Lung (tissue), 12 donors: ENCODE results near the gene ELL. TPM values are rescaled to one million over a fixed set of nuclear protein-coding genes. Genes with fewer than 3 reads are reported as not detected.
A peak's percentile ranks its signal among the peaks of the same experiment; 100 is the strongest.

Experiments used
- ATAC-seq: fragments of 200-7000 bp; cut with Tn5 transposase; one replicate; pipeline ENCODE4 v1.9.1; 2020; ENCODE audit warnings: moderate number of reproducible peaks; ENCODE audit not compliant: insufficient read depth, low FRiP score
- DNase-seq, 3 donors: peaks; one replicate each; pipeline ENCODE4 v3.0.0-alpha.2; 2013 to 2017
- H3K27ac ChIP-seq, 2 donors: one replicate each; pipeline ENCODE4 v1.5.1; 2013; ENCODE audit warnings: mild to moderate bottlenecking in 2 of 2, moderate library complexity in 2 of 2, control low read depth in 1 of 2, inconsistent platforms in 1 of 2, low read depth in 1 of 2, low read length in 1 of 2
- H3K27me3 ChIP-seq, 3 donors: one replicate each; pipeline ENCODE4 v1.5.1; 2013; ENCODE audit warnings: low read length in 2 of 3; ENCODE audit not compliant: control insufficient read depth in 3 of 3, insufficient read depth in 3 of 3
- H3K36me3 ChIP-seq, 4 donors: one replicate each; pipeline ENCODE4 v1.5.1; 2013; ENCODE audit warnings: low read length in 4 of 4, mild to moderate bottlenecking in 1 of 4, moderate library complexity in 1 of 4; ENCODE audit not compliant: control insufficient read depth in 4 of 4, insufficient read depth in 4 of 4
- H3K4me1 ChIP-seq, 5 donors: one replicate each; pipeline ENCODE4 v1.5.1; 2013; ENCODE audit warnings: low read length in 5 of 5, mild to moderate bottlenecking in 2 of 5, moderate library complexity in 1 of 5; ENCODE audit not compliant: control insufficient read depth in 5 of 5, insufficient read depth in 5 of 5
- H3K4me3 ChIP-seq: one replicate; pipeline ENCODE4 v1.5.1; 2013; ENCODE audit warnings: mild to moderate bottlenecking, control low read depth, moderate library complexity
- H3K9ac ChIP-seq, 2 donors: one replicate each; pipeline ENCODE4 v1.5.1; 2013; ENCODE audit warnings: low read length in 2 of 2, control low read depth in 1 of 2; ENCODE audit not compliant: insufficient read depth in 1 of 2
- H3K9me3 ChIP-seq, 4 donors: one replicate each; pipeline ENCODE4 v1.5.1; 2013; ENCODE audit warnings: low read length in 3 of 4, mild to moderate bottlenecking in 1 of 4, moderate library complexity in 1 of 4; ENCODE audit not compliant: control insufficient read depth in 4 of 4, insufficient read depth in 3 of 4
- WGBS, 2 donors: extraction: QIAGEN DNeasy Blood & Tissue Kit; methylation state at CpG; one replicate each; pipeline ENCODE4 v1.1.7; 2013; 5-methylcytosine and 5-hydroxymethylcytosine counted together
- polyA plus RNA-seq, 2 donors: library from polyadenylated mRNA; stranded (reverse); fragments of 200-250 nt; gene quantifications; one replicate each; pipeline ENCODE4 v1.2.1, GENCODE V29; 2013
- total RNA-seq, 2 donors: library from RNA; depleted of rRNA in 1 of 2; stranded (reverse); fragments of >200 nt in 1 of 2; gene quantifications; one replicate each; pipeline ENCODE4 v1.2.1, GENCODE V29; 2014 to 2021
- TF ChIP-seq, protein P1 (sequence below): IDR thresholded peaks from 2 replicates; pipeline ENCODE4 v1.5.1; 2012; ENCODE audit warnings: mild to moderate bottlenecking; ENCODE audit errors: control extremely low read depth, extremely low read depth
- donor health status: control.
- donor health status: control.
- donor health status: Bipolar disorder and iron deficiency.
- donor health status: healthy.
- donor health status: DM: yes; HTN: yes; CAD: no.

ELL gene
- total and polyA plus RNA-seq, 4 donors, result 9.3 to 26.8 (median 20.7) TPM

DNA sequence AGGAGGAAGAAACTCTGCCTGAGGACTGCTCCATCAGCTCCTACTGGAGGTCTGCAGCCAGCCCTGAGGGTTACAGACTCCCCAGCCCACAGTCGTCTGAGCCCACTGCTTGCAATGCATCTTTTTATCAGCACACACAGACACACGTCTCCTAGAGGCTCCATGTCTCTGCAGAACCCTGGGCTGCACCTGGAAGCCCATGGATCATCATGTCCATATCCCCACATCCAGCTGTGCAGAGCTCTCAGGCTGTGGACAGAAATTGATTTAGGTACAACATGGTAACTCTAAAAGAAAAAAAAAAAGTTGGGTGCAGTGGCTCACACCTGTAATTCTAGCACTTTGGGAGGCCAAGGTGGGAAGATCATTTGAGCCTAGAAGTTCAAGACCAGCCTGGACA lies 51.1 kb downstream of the ELL start:
- Histone ChIP-seq H3K9ac (no peak overlapping the region), H3K27ac (no peak overlapping the region), H3K9me3 (no peaks in the 10 kb centered on the region), H3K27me3 (no peaks in the 10 kb centered on the region), H3K4me1 (peaks cover 0 to 14% (median 4%) of the 10 kb centered on the region in 5 donors), H3K4me3 (no peak overlapping the region), H3K36me3 (peaks cover 0 to 13% (median 0%) of the 10 kb centered on the region in 4 donors)
- ATAC-seq, result no peak
- TF ChIP-seq, protein P1, sequence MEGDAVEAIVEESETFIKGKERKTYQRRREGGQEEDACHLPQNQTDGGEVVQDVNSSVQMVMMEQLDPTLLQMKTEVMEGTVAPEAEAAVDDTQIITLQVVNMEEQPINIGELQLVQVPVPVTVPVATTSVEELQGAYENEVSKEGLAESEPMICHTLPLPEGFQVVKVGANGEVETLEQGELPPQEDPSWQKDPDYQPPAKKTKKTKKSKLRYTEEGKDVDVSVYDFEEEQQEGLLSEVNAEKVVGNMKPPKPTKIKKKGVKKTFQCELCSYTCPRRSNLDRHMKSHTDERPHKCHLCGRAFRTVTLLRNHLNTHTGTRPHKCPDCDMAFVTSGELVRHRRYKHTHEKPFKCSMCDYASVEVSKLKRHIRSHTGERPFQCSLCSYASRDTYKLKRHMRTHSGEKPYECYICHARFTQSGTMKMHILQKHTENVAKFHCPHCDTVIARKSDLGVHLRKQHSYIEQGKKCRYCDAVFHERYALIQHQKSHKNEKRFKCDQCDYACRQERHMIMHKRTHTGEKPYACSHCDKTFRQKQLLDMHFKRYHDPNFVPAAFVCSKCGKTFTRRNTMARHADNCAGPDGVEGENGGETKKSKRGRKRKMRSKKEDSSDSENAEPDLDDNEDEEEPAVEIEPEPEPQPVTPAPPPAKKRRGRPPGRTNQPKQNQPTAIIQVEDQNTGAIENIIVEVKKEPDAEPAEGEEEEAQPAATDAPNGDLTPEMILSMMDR, result no peak
- 64 to 83% methylated on average over 2 of the region's 2 CpGs for WGBS, 2 donors
- no peak for DNase-seq

DNA sequence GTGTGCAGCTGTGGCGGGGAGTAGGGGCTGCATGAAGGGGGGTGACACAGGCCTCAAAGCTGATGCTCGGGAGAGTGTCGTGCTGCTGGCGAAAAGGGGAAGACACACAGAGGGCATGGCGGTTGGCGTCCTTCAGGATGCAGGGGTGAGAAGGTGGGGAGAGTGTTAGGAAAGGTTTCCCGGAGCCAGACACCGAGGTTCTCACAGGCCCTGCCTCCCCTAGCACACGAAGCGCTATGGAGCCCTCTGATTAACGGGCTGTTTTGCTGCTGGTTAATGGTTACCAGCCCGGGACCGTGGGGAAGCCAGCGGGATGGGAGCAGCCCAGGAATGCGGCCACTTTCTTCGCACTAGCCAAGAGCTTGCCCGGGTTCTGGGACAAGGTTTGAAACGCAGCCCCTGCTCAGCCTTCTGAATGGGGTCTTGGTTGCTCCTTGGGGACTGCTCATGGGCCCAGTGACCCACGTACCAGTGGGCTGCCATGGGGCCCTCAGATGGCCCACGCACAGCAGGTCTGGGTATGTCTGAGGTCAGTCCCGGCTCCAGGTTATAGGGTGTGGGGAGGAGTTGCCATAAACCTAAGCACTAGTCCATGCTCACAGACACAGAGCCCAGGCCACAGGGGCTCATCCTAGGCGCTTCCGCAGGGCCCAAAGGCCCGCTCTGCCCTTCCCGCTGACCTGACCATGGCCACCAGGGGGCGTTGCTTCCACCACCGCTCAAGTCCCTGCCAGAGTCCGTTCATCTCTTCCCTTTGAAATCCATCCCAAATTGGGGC lies 52.6 kb downstream of the ELL start:
- DNase-seq (peak; percentile 56 to 67 (median 63)), ATAC-seq (no peak)
- WGBS, 2 donors, result 69 to 76% methylated on average over 28 of the region's 28 CpGs
- Histone ChIP-seq H3K27ac (no peak overlapping the region), H3K27me3 (no peaks in the 10 kb centered on the region), H3K4me1 (peaks cover 0 to 23% (median 12%) of the 10 kb centered on the region in 5 donors), H3K4me3 (no peak overlapping the region), H3K36me3 (peaks cover 0 to 20% (median 0%) of the 10 kb centered on the region in 4 donors), H3K9ac (no peak overlapping the region), H3K9me3 (no peaks in the 10 kb centered on the region)
- TF ChIP-seq, protein P1, result peak; percentile 11

DNA sequence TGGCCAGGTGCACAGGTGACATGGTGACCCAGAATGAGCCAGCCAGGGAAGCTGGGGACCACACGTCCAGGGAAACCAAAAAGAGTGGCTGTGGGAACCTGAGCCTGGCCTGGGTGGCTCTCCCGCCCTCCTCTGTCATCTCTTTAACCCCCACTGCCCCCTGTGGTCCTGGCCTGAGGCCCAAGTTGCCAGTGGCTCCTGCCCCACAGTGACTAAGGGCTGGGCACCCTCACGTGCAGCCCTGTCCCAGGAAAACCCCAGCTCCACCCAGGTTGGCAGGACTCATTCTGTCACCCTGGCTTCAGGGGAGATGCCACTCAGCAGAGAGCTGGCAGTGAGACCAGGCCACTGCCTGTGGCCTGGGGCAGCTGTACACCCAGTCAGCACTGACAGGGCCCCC lies 53.4 kb downstream of the ELL start:
- Histone ChIP-seq H3K36me3 (peaks cover 0 to 19% (median 0%) of the 10 kb centered on the region in 4 donors), H3K27me3 (no peaks in the 10 kb centered on the region), H3K9me3 (no peaks in the 10 kb centered on the region), H3K27ac (no peak overlapping the region), H3K4me3 (no peak overlapping the region), H3K4me1 (peaks cover 0 to 21% (median 14%) of the 10 kb centered on the region in 5 donors), H3K9ac (no peak overlapping the region)
- TF ChIP-seq, protein P1, result no peak
- ATAC-seq (no peak), DNase-seq (no peak)
- 81 to 85% methylated on average over 3 of the region's 3 CpGs for WGBS, 2 donors
